HepG2 (cell line): ENCODE measurements around the gene C11orf68. TPM values are rescaled to one million over a fixed set of nuclear protein-coding genes. Genes with fewer than 3 reads are reported as not detected.

ENCODE experiments used
- ARNTL ChIP-seq: sonication (generic); formaldehyde crosslinking; IDR thresholded peaks from 2 replicates; pipeline ENCODE4 v1.4.0; 2020; ENCODE audit warnings: mild to moderate bottlenecking, missing genetic modification reagents
- EEA1 ChIP-seq: sonication (generic); formaldehyde crosslinking; IDR thresholded peaks from 2 replicates; pipeline ENCODE4 v1.5.1; 2020; ENCODE audit warnings: mild to moderate bottlenecking, missing genetic modification reagents, borderline replicate concordance
- HDAC1 ChIP-seq: sonication (generic); formaldehyde crosslinking; IDR thresholded peaks from 2 replicates; pipeline ENCODE4 v1.5.1; 2020; ENCODE audit warnings: mild to moderate bottlenecking, missing genetic modification reagents
- HOXA5 ChIP-seq: sonication (generic); formaldehyde crosslinking; IDR thresholded peaks from 2 replicates; pipeline ENCODE4 v1.4.0; 2020; ENCODE audit warnings: missing genetic modification reagents
- KAT8 ChIP-seq: IDR thresholded peaks from 2 replicates; pipeline ENCODE4 v1.6.1; 2016; ENCODE audit warnings: missing genetic modification reagents, missing compliant biosample characterization
- KDM5A ChIP-seq: fragments of 200-600 bp; sonication (generic); IDR thresholded peaks from 2 replicates; pipeline ENCODE4 v1.7.0; 2018; ENCODE audit warnings: antibody characterized with exemption, mild to moderate bottlenecking, low read length, borderline replicate concordance
- KLF16 ChIP-seq, 2 experiments: sonication (generic) in 1 of 2; formaldehyde crosslinking in 1 of 2; IDR thresholded peaks; 2 replicates each; pipeline versions ENCODE4 v1.6.1 to v1.8.0; 2016 to 2023; ENCODE audit warnings: missing genetic modification reagents in 2 of 2, missing compliant biosample characterization in 1 of 2
- MTA3 ChIP-seq: sonication (generic); formaldehyde crosslinking; IDR thresholded peaks from 2 replicates; pipeline ENCODE4 v1.4.0; 2020; ENCODE audit warnings: missing genetic modification reagents
- NCOA1 ChIP-seq: sonication (generic); formaldehyde crosslinking; IDR thresholded peaks from 2 replicates; pipeline ENCODE4 v1.9.0; 2021; ENCODE audit warnings: missing genetic modification reagents
- PAXIP1 ChIP-seq: sonication (generic); formaldehyde crosslinking; conservative IDR thresholded peaks from 2 replicates; pipeline ENCODE4 v1.4.0; 2020; ENCODE audit warnings: mild to moderate bottlenecking, missing genetic modification reagents, moderate library complexity
- SALL1 ChIP-seq: sonication (generic); formaldehyde crosslinking; IDR thresholded peaks from 2 replicates; pipeline ENCODE4 v1.8.0; 2022; ENCODE audit warnings: mild to moderate bottlenecking, missing genetic modification reagents
- ZBTB38 ChIP-seq: sonication (generic); formaldehyde crosslinking; IDR thresholded peaks from 2 replicates; pipeline ENCODE4 v1.5.1; 2020; ENCODE audit warnings: mild to moderate bottlenecking, missing genetic modification reagents
- ZFP82 ChIP-seq: sonication (generic); formaldehyde crosslinking; IDR thresholded peaks from 2 replicates; pipeline ENCODE4 v1.5.1; 2020; ENCODE audit warnings: mild to moderate bottlenecking, missing genetic modification reagents, borderline replicate concordance
- ZNF235 ChIP-seq: sonication (generic); formaldehyde crosslinking; IDR thresholded peaks from 2 replicates; pipeline ENCODE4 v1.8.1; 2023; ENCODE audit warnings: mild to moderate bottlenecking, missing genetic modification reagents, borderline replicate concordance
- ZNF280D ChIP-seq: sonication (generic); formaldehyde crosslinking; IDR thresholded peaks from 2 replicates; pipeline ENCODE4 v1.5.1; 2020; ENCODE audit warnings: mild to moderate bottlenecking, missing genetic modification reagents
- ZNF556 ChIP-seq: sonication (generic); formaldehyde crosslinking; IDR thresholded peaks from 2 replicates; pipeline ENCODE4 v1.4.0; 2020; ENCODE audit warnings: mild to moderate bottlenecking, missing genetic modification reagents, borderline replicate concordance
- ZNF562 ChIP-seq: sonication (generic); formaldehyde crosslinking; IDR thresholded peaks from 2 replicates; pipeline ENCODE4 v1.8.0; 2022; ENCODE audit warnings: missing genetic modification reagents, borderline replicate concordance
- ZNF572 ChIP-seq: sonication (generic); formaldehyde crosslinking; IDR thresholded peaks from 2 replicates; pipeline ENCODE4 v1.5.1; 2020; ENCODE audit warnings: mild to moderate bottlenecking, missing genetic modification reagents
- ZNF782 ChIP-seq: sonication (generic); formaldehyde crosslinking; IDR thresholded peaks from 2 replicates; pipeline ENCODE4 v1.4.0; 2020; ENCODE audit warnings: missing genetic modification reagents, mild to moderate bottlenecking, borderline replicate concordance
- polyA plus RNA-seq, 8 experiments: library from polyadenylated mRNA; depleted of rRNA in 3 of 8; stranded (reverse) in 7 of 8; unstranded in 1 of 8; fragments of >200 nt; fragmentation: Illumina TruSeq in 4 of 8; extraction: Trizol in 4 of 8; gene quantifications; 2 replicates each; pipeline versions ENCODE4 v1.2.1 to v1.2.3, GENCODE V29; 2011 to 2016; ENCODE audit warnings: low read depth in 4 of 8, missing spikeins in 1 of 8, mixed read lengths in 1 of 8; ENCODE audit not compliant: insufficient read depth in 1 of 8
- total RNA-seq, 5 experiments: library from RNA; depleted of rRNA; stranded (reverse); fragments of >200 nt; fragmentation: Illumina TruSeq; extraction: Trizol; gene quantifications; 2 replicates each; pipeline ENCODE4 v1.2.3, GENCODE V29; 2016; ENCODE audit warnings: low read depth in 1 of 5
- TF ChIP-seq, protein P1 (sequence below): IDR thresholded peaks from 2 replicates; pipeline ENCODE4 v1.6.1; 2012; ENCODE audit warnings: low read depth, low read length, improper control_type of control experiment

The C11orf68 gene
- total and polyA plus RNA-seq, 2 of the 13 experiments (the other 11 are each of a cell fraction or from before 2014, with no cell fraction given), result 8.4 to 28.3 TPM

DNA sequence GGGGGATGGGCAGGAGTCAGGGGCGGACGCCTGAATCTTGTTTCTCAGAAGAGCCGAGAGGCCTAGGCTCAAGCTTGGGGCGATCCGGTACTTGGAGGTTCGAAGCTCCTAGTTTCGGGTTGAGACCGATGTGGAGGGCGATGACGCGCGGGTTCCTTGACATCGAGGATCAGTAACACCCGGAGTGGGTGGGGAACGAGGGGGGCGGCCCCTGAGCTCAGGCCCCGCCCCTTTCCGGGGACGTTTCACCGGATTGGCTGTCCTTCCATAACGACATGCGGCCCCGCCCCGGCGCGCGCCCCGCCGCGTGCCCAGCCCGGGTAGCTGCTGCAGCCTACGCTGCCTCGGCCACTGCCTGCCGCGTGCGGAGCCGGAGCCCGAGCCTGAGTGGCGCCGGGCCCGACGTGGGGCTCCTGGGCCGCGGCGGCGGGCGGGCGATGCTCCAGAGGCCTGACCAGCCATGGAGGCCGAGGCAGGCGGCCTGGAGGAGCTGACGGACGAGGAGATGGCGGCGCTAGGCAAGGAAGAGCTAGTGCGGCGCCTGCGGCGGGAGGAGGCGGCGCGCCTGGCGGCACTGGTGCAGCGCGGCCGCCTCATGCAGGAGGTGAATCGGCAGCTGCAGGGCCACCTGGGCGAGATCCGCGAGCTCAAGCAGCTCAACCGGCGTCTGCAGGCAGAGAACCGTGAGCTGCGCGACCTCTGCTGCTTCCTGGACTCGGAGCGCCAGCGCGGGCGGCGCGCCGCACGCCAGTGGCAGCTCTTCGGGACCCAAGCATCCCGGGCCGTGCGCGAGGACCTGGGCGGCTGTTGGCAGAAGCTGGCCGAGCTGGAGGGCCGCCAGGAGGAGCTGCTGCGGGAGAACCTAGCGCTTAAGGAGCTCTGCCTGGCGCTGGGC, 28.3 kb downstream of the C11orf68 start, which contains the start of gene CCDC85B (continued):
- TF ChIP-seq PAXIP1, result no peak
- TF ChIP-seq EEA1 (CRISPR knock-in tag), result peak; percentile 87; the same call in 1 of the 2 replicates
- peak; percentile 68; the same call in 1 of the 2 replicates for TF ChIP-seq HDAC1 (CRISPR knock-in tag)
- 0 out of 2 replicates have a peak, but pooled peaks have one; percentile 4 for TF ChIP-seq KAT8 (CRISPR knock-in tag)
- peak; percentile 90 for TF ChIP-seq SALL1 (CRISPR knock-in tag)
- TF ChIP-seq, protein P1, sequence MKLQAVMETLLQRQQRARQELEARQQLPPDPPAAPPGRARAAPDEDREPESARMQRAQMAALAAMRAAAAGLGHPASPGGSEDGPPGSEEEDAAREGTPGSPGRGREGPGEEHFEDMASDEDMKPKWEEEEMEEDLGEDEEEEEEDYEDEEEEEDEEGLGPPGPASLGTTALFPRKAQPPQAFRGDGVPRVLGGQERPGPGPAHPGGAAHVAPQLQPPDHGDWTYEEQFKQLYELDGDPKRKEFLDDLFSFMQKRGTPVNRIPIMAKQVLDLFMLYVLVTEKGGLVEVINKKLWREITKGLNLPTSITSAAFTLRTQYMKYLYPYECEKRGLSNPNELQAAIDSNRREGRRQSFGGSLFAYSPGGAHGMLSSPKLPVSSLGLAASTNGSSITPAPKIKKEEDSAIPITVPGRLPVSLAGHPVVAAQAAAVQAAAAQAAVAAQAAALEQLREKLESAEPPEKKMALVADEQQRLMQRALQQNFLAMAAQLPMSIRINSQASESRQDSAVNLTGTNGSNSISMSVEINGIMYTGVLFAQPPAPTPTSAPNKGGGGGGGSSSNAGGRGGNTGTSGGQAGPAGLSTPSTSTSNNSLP, result 0 out of 2 replicates have a peak, but pooled peaks have one; percentile 14
- peak; percentile 21 for TF ChIP-seq HOXA5
- TF ChIP-seq ZNF562 (CRISPR knock-in tag), result peak; percentile 66; the same call in 1 of the 2 replicates
- TF ChIP-seq KDM5A, result peak; percentile 21; the same call in 1 of the 2 replicates
- peak; percentile 41; the same call in 1 of the 2 replicates for TF ChIP-seq ZNF556 (CRISPR knock-in tag)
- no peak; the same call in 1 of the 2 replicates for TF ChIP-seq ZNF782 (CRISPR knock-in tag)
- peak in 1 of 2 experiments; percentile 58; a peak in 2 of 4 replicates for TF ChIP-seq KLF16 (CRISPR knock-in tag; IDR thresholded peaks at IDR 0.05)
- TF ChIP-seq ZNF280D, result no peak
- TF ChIP-seq ZNF235 (CRISPR knock-in tag), result 0 out of 2 replicates have a peak, but pooled peaks have one; percentile 22
- TF ChIP-seq MTA3, result no peak
- peak; percentile 99 for TF ChIP-seq ARNTL (CRISPR knock-in tag)
- no peak; the same call in 1 of the 2 replicates for TF ChIP-seq ZNF572 (CRISPR knock-in tag)
- 0 out of 2 replicates have a peak, but pooled peaks have one; percentile 58 for TF ChIP-seq ZFP82
- TF ChIP-seq ZBTB38 (CRISPR knock-in tag), result peak; percentile 73; the same call in 1 of the 2 replicates
- TF ChIP-seq NCOA1 (CRISPR knock-in tag), result 0 out of 2 replicates have a peak, but pooled peaks have one; percentile 36
